ENCODE measurements around the gene THBS1.

GRCh38 chr15:39548561-39548960 lies 32.3 kb upstream of the THBS1 start:
- no peak for TF ChIP-seq CTCF (IDR thresholded peaks at IDR 0.05; ENCODE audit: insufficient read depth, low read length)
- no peak for TF ChIP-seq POLR2AphosphoS5 (IDR thresholded peaks at IDR 0.05; ENCODE audit: low read depth)
- no peak for TF ChIP-seq REST (IDR thresholded peaks at IDR 0.05; ENCODE audit: insufficient replicate concordance, low read depth)
- no peak for TF ChIP-seq GABPA (IDR thresholded peaks at IDR 0.05; ENCODE audit: low read depth)

All from HL-60 (cell line).